K562 (cell line): ENCODE measurements around the gene SIDT2. TPM values are rescaled to one million over a fixed set of nuclear protein-coding genes. Genes with fewer than 3 reads are reported as not detected.

ENCODE experiments used
- CLOCK ChIP-seq: fragments of 250-450 bp; sonication (Bioruptor Pico); IDR thresholded peaks from 2 replicates; pipeline ENCODE4 v1.4.0; 2020; ENCODE audit warnings: mild to moderate bottlenecking, moderate library complexity, borderline replicate concordance
- FOXK1 ChIP-seq: sonication (generic); formaldehyde crosslinking; IDR thresholded peaks from 2 replicates; pipeline ENCODE4 v1.8.0; 2022; ENCODE audit warnings: missing genetic modification reagents, mild to moderate bottlenecking, borderline replicate concordance
- HDAC3 ChIP-seq: fragments of 450-650 bp; IDR thresholded peaks from 2 replicates; pipeline ENCODE4 v1.6.1; 2018; ENCODE audit warnings: borderline replicate concordance, mild to moderate bottlenecking, moderate library complexity; ENCODE audit not compliant: partially characterized antibody
- KLF16 ChIP-seq: IDR thresholded peaks from 2 replicates; pipeline ENCODE4 v1.6.1; 2016; ENCODE audit warnings: antibody characterized with exemption
- L3MBTL2 ChIP-seq: fragments of 450-650 bp; IDR thresholded peaks from 2 replicates; pipeline ENCODE4 v1.6.1; 2016; ENCODE audit warnings: mild to moderate bottlenecking, moderate library complexity
- SAP30 ChIP-seq: fragments of 200-600 bp; sonication (generic); IDR thresholded peaks from 2 replicates; pipeline ENCODE4 v1.6.1; 2012; ENCODE audit warnings: borderline replicate concordance, low read depth, mild to moderate bottlenecking, moderate library complexity, low read length, control low read depth, inconsistent platforms; ENCODE audit not compliant: insufficient read depth, poor library complexity, severe bottlenecking
- THAP7 ChIP-seq: fragments of 250-450 bp; sonication (Bioruptor Pico); IDR thresholded peaks from 2 replicates; pipeline ENCODE4 v1.5.0; 2021
- TSC22D4 ChIP-seq: fragments of 450-650 bp; IDR thresholded peaks from 2 replicates; pipeline ENCODE4 v1.6.1; 2016; ENCODE audit warnings: missing genetic modification characterization, missing biosample characterization, control low read depth
- ZBTB2 ChIP-seq: fragments of 450-650 bp; IDR thresholded peaks from 2 replicates; pipeline ENCODE4 v1.6.1; 2016; ENCODE audit warnings: antibody characterized with exemption
- ZBTB7A ChIP-seq: IDR thresholded peaks from 2 replicates; pipeline ENCODE4 v1.6.1; 2011; ENCODE audit warnings: low read depth, mild to moderate bottlenecking, low read length, moderate library complexity, borderline replicate concordance; ENCODE audit not compliant: control insufficient read depth
- ZFPM2 ChIP-seq: fragments of 250-450 bp; sonication (Bioruptor Pico); IDR thresholded peaks from 2 replicates; pipeline ENCODE4 v1.5.1; 2022; ENCODE audit warnings: mild to moderate bottlenecking
- ZNF282 ChIP-seq: sonication (generic); formaldehyde crosslinking; IDR thresholded peaks from 2 replicates; pipeline ENCODE4 v1.8.1; 2023; ENCODE audit warnings: missing genetic modification reagents
- ZNF41 ChIP-seq: fragments of 250-450 bp; sonication (Bioruptor Pico); conservative IDR thresholded peaks from 2 replicates; pipeline ENCODE4 v1.4.0; 2020; ENCODE audit warnings: mild to moderate bottlenecking
- ZNF79 ChIP-seq: fragments of 250-450 bp; sonication (Bioruptor Pico); IDR thresholded peaks from 2 replicates; pipeline ENCODE4 v1.4.0; 2020; ENCODE audit warnings: low read depth, mild to moderate bottlenecking, moderate library complexity
- polyA plus RNA-seq, 8 experiments: library from polyadenylated mRNA; depleted of rRNA in 4 of 8; stranded (reverse) in 5 of 8; unstranded in 3 of 8; fragments of >200 nt; fragmentation: Nextera tagmentation in 2 of 8; fragmentation: Illumina TruSeq in 1 of 8; extraction: Ambion mirVana in 2 of 8; extraction: Trizol in 1 of 8; gene quantifications; 2 replicates each; pipeline versions ENCODE4 v1.2.1 to v1.2.3, GENCODE V29; 2011 to 2014; ENCODE audit warnings: inconsistent platforms in 1 of 8, missing spikeins in 1 of 8
- total RNA-seq, 7 experiments: library from RNA; depleted of rRNA in 6 of 7; stranded (reverse); fragments of >200 nt in 6 of 7; fragmentation: Illumina TruSeq in 2 of 7; extraction: Trizol in 2 of 7; gene quantifications; 2 replicates each; pipeline versions ENCODE4 v1.2.1 to v1.2.3, GENCODE V29; 2011 to 2021; ENCODE audit warnings: low replicate concordance in 1 of 7
- TF ChIP-seq, protein P1 (sequence below): fragments of 250-450 bp; sonication (Bioruptor Pico); IDR thresholded peaks from 2 replicates; pipeline ENCODE4 v1.9.0; 2021; ENCODE audit warnings: mild to moderate bottlenecking, inconsistent platforms
- TF ChIP-seq, protein P2 (sequence below): fragments of 250-450 bp; sonication (Bioruptor Pico); IDR thresholded peaks from 2 replicates; pipeline ENCODE4 v1.8.0; 2022; ENCODE audit warnings: inconsistent platforms

The SIDT2 gene
- total and polyA plus RNA-seq, 9 of the 15 experiments (the other 6 are each of a cell fraction or from before 2014, with no cell fraction given), result 2.4 to 20.2 (median 6.5) TPM

DNA sequence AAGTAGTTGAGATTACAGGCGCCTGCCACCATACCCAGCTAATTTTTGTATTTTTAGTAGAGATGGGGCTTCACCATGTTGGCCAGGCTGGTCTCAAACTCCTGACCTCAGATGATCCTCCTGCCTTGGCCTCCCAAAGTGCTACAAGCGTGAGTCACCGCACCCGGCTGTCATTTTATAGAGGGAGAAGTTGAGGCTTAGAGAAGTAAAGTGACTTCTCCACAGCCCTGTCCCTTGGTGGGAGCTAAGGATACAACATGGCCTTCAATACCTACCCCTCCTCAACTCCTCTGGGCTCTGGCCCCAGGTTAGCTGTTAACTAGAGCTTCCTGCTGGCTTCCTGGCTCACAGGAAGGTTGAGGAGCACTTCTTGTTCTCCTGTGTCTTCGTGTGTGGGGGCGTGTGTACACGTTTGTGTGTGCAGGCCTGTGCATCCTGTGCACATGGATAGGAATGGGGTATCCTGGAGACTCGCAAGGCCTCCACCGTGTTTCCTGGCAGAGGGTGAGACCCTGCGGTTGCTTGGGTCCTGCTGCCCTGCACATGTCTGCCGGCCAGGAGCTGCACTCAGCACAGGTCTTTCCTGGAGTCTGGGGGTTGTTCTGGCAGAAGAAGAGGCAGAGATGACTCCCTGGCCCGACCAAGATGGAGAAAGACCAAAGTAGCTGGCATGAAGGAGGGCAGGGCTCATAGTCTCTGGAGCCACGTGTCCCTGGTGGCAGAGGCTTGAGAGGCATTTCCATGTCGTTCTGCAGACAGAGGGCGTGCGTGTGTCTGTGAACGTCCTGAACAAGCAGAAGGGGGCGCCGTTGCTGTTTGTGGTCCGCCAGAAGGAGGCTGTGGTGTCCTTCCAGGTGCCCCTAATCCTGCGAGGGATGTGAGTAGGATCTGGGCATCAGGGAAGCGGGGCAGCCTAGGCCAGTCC is 2.4 kb downstream of the SIDT2 start (continued):
- TF ChIP-seq, protein P1, sequence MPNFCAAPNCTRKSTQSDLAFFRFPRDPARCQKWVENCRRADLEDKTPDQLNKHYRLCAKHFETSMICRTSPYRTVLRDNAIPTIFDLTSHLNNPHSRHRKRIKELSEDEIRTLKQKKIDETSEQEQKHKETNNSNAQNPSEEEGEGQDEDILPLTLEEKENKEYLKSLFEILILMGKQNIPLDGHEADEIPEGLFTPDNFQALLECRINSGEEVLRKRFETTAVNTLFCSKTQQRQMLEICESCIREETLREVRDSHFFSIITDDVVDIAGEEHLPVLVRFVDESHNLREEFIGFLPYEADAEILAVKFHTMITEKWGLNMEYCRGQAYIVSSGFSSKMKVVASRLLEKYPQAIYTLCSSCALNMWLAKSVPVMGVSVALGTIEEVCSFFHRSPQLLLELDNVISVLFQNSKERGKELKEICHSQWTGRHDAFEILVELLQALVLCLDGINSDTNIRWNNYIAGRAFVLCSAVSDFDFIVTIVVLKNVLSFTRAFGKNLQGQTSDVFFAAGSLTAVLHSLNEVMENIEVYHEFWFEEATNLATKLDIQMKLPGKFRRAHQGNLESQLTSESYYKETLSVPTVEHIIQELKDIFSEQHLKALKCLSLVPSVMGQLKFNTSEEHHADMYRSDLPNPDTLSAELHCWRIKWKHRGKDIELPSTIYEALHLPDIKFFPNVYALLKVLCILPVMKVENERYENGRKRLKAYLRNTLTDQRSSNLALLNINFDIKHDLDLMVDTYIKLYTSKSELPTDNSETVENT (CRISPR knock-in tag), result no peak
- TF ChIP-seq ZBTB7A, result no peak
- no peak for TF ChIP-seq KLF16
- TF ChIP-seq, protein P2, sequence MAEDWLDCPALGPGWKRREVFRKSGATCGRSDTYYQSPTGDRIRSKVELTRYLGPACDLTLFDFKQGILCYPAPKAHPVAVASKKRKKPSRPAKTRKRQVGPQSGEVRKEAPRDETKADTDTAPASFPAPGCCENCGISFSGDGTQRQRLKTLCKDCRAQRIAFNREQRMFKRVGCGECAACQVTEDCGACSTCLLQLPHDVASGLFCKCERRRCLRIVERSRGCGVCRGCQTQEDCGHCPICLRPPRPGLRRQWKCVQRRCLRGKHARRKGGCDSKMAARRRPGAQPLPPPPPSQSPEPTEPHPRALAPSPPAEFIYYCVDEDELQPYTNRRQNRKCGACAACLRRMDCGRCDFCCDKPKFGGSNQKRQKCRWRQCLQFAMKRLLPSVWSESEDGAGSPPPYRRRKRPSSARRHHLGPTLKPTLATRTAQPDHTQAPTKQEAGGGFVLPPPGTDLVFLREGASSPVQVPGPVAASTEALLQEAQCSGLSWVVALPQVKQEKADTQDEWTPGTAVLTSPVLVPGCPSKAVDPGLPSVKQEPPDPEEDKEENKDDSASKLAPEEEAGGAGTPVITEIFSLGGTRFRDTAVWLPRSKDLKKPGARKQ (CRISPR knock-in tag), result no peak
- no peak for TF ChIP-seq THAP7 (CRISPR knock-in tag)
- no peak for TF ChIP-seq TSC22D4 (tag)
- no peak for TF ChIP-seq CLOCK (CRISPR knock-in tag)
- peak; percentile 80 for TF ChIP-seq L3MBTL2
- no peak for TF ChIP-seq ZFPM2 (CRISPR knock-in tag)
- no peak for TF ChIP-seq ZNF41 (CRISPR knock-in tag)
- no peak for TF ChIP-seq ZNF79 (CRISPR knock-in tag)
- no peak for TF ChIP-seq FOXK1
- no peak for TF ChIP-seq HDAC3
- TF ChIP-seq ZBTB2, result 0 out of 2 replicates have a peak, but pooled peaks have one; percentile 24
- no peak for TF ChIP-seq SAP30
- no peak for TF ChIP-seq ZNF282 (CRISPR knock-in tag)
